ENCODE results near the gene GNA12.
"Not testable (repeated sequence)": the region's sequence is repeated elsewhere in the genome, so short reads cannot be mapped to it uniquely, and the experiment has no call there.

The GNA12 gene

DNA sequence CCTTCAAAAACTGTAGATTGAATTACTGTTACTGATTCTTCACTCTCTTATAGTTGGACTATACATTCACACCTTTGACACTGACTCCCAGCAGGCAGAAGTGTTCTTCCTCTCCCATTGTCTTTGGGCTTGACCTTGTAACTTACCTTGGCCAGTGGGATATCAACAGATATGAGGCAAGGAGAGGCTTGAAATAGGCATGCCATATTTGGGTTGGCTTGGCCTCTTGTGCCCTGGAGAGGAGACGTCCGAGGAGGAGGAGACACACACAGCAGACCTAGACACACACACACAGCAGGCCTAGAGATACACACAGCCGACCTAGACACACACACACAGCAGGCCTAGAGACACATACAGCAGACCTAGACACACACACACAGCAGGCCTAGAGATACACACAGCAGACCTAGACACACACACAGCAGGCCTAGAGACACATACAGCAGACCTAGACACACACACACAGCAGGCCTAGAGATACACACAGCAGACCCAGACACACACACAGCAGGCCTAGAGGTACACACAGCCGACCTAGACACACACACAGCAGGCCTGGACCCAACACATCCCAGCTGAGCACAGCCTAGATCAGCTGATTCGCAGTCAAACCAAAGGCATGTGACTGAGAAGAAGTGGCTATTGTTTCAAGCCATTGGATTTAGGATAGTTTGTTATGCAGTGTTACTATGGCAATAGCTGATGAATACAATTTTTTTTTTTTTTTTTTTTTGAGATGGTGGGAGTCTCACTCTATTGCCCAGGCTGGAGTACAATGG is 12.5 kb upstream of the GNA12 start:
- TF ChIP-seq CTCF (IDR thresholded peaks at IDR 0.05; ENCODE audit: extremely low read depth, missing control alignments), result no peak
- DNase-seq (ENCODE audit: low spot score), result no peak

- TF ChIP-seq CTCF (IDR thresholded peaks at IDR 0.05; ENCODE audit: extremely low read depth, missing control alignments), result no peak
- no peak for DNase-seq (ENCODE audit: low spot score)
Measured at GRCh38 chr7:2855386-2855785, 11.3 kb upstream of the GNA12 start.

DNA sequence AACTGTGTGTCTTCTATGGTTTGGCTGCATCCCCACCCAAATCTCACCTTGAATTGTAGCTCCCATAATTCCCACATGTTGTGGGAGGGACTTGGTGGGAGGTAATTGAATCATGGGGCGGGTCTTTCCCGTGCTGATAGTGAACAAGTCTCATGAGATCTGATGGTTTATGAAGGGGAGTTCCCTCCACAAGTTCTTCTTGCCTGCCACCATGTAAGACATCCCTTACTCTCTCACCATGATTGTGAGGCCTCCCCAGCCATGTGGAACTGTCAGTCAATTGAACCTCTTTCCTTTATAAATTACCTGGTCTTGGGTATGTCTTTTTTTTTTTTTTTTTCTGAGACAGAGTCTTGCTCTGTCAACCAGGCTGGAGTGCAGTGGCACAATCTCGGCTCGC is 9.4 kb upstream of the GNA12 start:
- DNase-seq (ENCODE audit: low spot score), result not testable (repeated sequence)

DNA sequence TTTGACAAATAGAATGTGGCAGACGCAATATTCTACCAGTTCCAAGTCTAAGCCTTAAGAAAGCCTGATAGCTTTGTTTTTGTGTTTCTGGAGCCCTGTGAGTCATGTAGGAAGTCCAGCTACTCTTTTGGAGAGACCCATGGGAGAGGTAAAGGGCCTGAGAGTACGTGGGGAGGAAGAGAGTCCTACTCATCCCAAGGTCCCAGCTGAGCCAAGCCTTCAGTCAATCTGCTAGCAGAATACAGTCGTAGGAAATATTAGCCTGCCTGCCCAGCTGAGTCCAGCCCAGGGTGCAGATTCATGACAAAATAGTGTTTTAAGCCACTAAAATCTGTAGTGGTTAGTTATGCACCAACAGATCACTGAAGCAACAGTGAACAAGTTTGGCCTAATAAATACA is 9.0 kb upstream of the GNA12 start:
- TF ChIP-seq CTCF (IDR thresholded peaks at IDR 0.05; ENCODE audit: extremely low read depth, missing control alignments), result no peak
- no peak for DNase-seq (ENCODE audit: low spot score)

DNA sequence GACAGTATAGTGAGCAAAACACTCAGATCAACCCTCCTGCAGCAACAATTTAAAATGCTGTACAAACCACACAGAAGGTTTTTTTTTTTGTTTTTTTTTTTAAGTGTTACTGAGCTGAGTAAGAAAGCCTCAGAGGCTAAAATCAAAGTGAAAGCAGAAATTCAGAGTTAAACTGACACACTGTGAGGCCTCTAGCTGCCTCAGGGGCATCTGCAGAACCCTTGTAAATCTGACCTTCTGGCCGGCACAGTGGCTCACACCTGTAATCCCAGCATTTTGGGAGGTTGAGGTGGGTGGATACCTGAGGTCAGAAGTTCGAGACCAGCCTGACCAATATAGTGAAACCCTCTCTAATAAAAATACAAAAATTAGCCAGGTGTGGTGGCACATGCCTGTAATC is 7.4 kb upstream of the GNA12 start:
- no peak for TF ChIP-seq CTCF (IDR thresholded peaks at IDR 0.05; ENCODE audit: extremely low read depth, missing control alignments)
- peak; percentile 59 for DNase-seq (ENCODE audit: low spot score)

- TF ChIP-seq CTCF (IDR thresholded peaks at IDR 0.05; ENCODE audit: extremely low read depth, missing control alignments), result no peak
- DNase-seq (ENCODE audit: low spot score), result no peak
Measured at GRCh38 chr7:2849941-2850766, 6.0 kb upstream of the GNA12 start.

GRCh38 chr7:2845034-2845592 is 1.0 kb upstream of the GNA12 start:
- no peak for TF ChIP-seq CTCF (IDR thresholded peaks at IDR 0.05; ENCODE audit: extremely low read depth, missing control alignments)
- DNase-seq (ENCODE audit: low spot score), result no peak
